ENCODE results near the gene SLC6A4.
"Not testable (repeated sequence)": the region's sequence is repeated elsewhere in the genome, so short reads cannot be mapped to it uniquely, and the experiment has no call there.

The SLC6A4 gene

DNA sequence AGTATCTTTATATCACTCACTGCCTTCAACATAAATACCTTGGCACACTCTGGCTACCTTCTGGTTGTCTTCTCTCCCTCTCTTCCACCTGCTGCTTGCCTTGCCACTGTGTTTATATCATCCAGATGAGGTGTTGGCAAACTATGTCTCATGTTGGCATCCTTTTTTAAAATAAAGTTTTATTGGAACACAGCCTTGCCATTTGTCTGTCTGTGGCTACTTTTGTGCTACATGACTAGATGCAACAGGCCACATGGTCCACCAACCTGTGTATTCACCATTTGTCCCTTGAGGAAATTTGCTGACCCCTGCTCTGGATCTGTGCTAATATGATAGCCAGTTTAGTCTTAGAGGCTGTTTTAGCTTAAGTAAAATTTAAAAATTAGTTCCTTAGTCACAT is 82.0 kb downstream of the SLC6A4 start:
- in situ Hi-C loops (cut with HindIII; ENCODE audit: low sequenced_read_pairs) = no loop called here
- DNase-seq (ENCODE audit: low read depth, low spot score) = no peak
- no peak for TF ChIP-seq CTCF (IDR thresholded peaks at IDR 0.05; ENCODE audit: low read depth, low read length)
- H3K4me3 ChIP-seq (ENCODE audit: low read depth, low read length) = no peak overlapping the region

DNA sequence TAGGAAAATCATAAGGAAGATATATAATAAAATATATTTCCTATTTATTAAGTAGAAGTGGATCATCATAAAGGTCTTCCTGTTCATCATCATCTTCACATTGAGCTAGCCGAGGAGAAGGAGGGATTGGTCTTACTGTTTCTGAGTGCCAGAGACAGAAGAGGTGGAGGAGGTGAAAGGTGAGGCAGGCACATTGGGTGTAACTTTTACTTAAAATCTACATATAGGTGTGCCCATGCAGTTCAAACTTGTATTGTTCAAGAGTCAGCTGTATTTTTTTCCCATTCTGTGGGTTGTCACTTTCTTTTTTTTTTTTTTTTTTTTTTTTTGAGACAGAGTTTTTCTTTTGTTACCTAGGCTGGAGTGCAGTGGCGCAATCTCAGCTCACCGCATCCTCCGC is 84.0 kb downstream of the SLC6A4 start:
- in situ Hi-C loops (cut with HindIII; ENCODE audit: low sequenced_read_pairs) = no loop called here
- H3K4me3 ChIP-seq (ENCODE audit: low read depth, low read length) = no peak overlapping the region
- no peak for TF ChIP-seq CTCF (IDR thresholded peaks at IDR 0.05; ENCODE audit: low read depth, low read length)
- no peak for DNase-seq (ENCODE audit: low read depth, low spot score)

GRCh38 chr17:30148376-30148775 is 87.1 kb downstream of the SLC6A4 start:
- DNase-seq (ENCODE audit: low read depth, low spot score) = no peak
- TF ChIP-seq CTCF (IDR thresholded peaks at IDR 0.05; ENCODE audit: low read depth, low read length) = no peak
- in situ Hi-C loops (cut with HindIII; ENCODE audit: low sequenced_read_pairs) = no loop called here
- H3K4me3 ChIP-seq (ENCODE audit: low read depth, low read length) = no peak overlapping the region

- in situ Hi-C loops (cut with HindIII; ENCODE audit: low sequenced_read_pairs); DNase-seq (ENCODE audit: low read depth, low spot score); H3K4me3 ChIP-seq (ENCODE audit: low read depth, low read length): not testable (repeated sequence)
Observed at GRCh38 chr17:30147860-30148259, 87.6 kb downstream of the SLC6A4 start.
